ENCODE data around the gene ZFHX3.

GRCh38 chr16:73054125-73054484 is 6.2 kb upstream of the ZFHX3 start:
- TF ChIP-seq, protein P1, sequence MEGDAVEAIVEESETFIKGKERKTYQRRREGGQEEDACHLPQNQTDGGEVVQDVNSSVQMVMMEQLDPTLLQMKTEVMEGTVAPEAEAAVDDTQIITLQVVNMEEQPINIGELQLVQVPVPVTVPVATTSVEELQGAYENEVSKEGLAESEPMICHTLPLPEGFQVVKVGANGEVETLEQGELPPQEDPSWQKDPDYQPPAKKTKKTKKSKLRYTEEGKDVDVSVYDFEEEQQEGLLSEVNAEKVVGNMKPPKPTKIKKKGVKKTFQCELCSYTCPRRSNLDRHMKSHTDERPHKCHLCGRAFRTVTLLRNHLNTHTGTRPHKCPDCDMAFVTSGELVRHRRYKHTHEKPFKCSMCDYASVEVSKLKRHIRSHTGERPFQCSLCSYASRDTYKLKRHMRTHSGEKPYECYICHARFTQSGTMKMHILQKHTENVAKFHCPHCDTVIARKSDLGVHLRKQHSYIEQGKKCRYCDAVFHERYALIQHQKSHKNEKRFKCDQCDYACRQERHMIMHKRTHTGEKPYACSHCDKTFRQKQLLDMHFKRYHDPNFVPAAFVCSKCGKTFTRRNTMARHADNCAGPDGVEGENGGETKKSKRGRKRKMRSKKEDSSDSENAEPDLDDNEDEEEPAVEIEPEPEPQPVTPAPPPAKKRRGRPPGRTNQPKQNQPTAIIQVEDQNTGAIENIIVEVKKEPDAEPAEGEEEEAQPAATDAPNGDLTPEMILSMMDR (IDR thresholded peaks at IDR 0.05; ENCODE audit: low read depth, low read length) = no peak
- TF ChIP-seq EZH2phosphoT487 (IDR thresholded peaks at IDR 0.05; ENCODE audit: low read depth) = no peak
